Renal cortical epithelial cell (primary cell): ENCODE measurements around the gene TOMM20L. TPM values are rescaled to one million over a fixed set of nuclear protein-coding genes. Genes with fewer than 3 reads are reported as not detected.

ENCODE experiments used
- DNase-seq: peaks from one replicate; pipeline ENCODE4 v3.0.0-alpha.2; 2011; ENCODE audit warnings: low read depth
- total RNA-seq: library from RNA; depleted of rRNA; stranded (reverse); fragments of >200 nt; gene quantifications from 2 replicates; pipeline ENCODE4 v1.2.3, GENCODE V29; 2014

Gene TOMM20L
- total RNA-seq, 1 donor from 2014 or later, result not detected

DNA sequence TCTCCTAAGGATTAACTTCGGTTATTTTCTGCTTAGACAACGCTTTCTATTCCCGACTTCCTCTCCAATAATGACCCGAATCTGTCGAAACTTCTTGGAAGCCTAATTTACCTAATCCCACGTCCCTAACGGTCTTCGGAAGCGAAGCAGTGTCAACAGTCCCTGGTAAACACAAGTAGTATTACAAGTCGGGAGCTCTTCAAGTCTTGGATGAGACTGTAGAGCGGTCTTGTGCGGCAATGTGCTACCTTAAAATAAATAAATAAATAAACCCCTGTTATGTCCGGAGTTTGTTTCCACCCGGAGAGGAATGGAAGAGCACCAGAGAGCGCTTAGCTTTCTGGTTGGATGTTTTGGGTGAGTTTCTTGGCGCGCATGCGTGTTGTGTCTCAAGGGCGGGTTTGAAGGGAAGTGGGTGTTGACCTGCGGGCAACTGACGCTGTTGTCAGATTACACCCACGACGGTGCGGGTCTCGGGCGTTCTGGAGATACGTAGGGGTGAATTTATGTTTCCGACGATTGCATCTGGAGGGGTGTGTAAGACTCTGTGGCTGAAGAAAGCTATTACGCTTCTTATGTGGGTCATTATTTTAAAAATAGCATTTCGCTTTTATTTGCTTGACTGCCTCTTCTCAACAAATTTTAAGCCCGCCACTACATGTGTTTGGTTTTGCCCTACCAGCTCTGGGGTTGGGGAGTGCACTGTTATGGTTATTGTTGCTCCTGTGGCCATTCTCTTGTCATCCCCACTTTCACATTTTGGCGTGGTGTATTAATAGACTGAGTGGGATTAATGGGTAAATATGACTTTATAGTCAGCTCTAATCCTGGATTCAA is 31.8 kb downstream of the TOMM20L start, which contains the start of the genes KIAA0586 and TIMM9:
KIAA0586 (plus strand) TSS at position 439 of the 837 bp plus-strand sequence. CDS start 546 bp downstream, outside the sequence.
TIMM9 (minus strand) TSS at position 251 of the 837 bp plus-strand sequence. CDS start 15,586 bp downstream, outside the sequence.
- DNase-seq, result peak; percentile 97

DNA sequence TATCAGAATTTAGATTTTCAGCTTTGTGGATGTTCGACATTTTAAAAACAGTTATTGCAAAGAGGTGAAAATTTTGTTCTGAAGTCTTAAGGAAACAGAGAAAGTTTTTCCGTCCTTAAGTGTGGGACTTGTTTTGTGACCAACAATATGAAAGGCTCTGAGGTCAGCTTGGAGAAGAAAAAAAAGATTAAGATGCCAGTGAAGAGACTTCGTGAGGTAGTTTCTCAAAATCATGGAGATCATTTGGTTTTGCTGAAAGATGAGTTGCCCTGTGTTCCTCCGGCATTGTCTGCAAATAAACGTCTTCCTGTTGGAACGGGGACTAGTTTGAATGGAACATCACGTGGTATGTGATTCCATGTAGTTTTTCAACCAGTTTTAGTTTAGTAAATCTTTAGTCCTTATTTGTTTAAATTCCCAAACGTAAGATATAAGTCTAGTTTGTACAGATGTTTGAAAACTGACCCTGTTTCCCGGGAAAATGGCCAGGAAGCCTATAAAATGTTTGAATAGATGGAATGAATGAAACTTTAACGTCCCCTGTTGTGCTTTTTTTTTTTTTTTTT is 32.5 kb downstream of the TOMM20L start:
- peak; percentile 65 for DNase-seq

DNA sequence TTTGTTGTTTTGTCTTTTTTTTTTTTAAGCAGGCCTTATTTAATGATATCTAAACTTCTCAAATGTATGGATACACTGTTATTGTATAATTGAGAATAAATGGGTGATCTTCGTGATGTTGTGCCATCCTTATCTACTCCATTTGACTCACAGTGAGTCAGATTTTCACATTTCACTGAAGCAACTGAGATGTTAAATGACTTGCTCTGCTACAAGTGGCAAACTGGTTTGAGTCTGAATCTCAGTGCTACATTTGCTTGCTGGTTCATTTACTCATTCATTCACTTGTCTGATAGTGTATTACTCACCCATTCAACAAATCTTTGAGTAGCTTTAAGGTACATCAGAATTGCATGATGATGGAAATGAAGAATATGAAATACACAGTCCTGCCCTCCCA is 34.4 kb downstream of the TOMM20L start:
- DNase-seq, result peak; percentile 68

DNA sequence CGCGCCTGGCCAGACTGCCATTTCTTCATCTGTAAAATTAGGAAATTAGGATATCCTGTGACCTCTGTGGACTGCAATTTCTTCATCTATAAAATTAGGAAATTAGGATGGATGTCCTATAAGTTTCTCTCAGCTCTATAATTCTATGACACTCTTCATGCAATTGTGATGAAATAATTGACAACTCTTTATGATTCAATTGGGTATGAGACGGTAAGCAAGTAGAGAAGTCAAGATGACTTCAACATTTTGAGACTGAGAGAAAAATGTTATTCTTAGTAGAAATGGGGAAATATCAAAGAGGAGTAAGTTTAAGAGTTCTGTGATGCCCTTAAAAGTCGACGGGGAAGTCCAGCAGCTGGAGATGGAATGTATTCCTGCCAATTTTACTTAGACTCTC is 43.7 kb downstream of the TOMM20L start:
- DNase-seq, result no peak

DNA sequence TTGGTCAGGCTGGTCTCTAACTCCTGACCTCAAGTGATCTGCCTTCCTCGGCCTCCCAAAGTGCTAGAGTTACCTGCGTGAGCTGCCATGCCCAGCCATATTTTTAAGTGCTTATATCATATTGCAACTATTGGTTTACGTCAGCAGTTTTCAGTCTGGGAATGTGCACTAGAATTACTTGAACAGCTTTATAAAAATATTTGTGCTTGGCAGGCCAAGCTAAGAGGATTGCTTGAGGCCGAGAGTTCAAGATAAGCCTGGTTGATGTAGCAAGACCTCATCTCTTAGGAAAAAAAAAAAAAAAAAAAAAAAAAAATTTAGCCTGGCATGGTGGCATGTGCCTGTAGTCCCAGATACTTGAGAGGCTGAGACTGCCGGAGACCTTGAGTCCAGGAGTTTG is 48.9 kb downstream of the TOMM20L start:
- DNase-seq, result no peak

DNA sequence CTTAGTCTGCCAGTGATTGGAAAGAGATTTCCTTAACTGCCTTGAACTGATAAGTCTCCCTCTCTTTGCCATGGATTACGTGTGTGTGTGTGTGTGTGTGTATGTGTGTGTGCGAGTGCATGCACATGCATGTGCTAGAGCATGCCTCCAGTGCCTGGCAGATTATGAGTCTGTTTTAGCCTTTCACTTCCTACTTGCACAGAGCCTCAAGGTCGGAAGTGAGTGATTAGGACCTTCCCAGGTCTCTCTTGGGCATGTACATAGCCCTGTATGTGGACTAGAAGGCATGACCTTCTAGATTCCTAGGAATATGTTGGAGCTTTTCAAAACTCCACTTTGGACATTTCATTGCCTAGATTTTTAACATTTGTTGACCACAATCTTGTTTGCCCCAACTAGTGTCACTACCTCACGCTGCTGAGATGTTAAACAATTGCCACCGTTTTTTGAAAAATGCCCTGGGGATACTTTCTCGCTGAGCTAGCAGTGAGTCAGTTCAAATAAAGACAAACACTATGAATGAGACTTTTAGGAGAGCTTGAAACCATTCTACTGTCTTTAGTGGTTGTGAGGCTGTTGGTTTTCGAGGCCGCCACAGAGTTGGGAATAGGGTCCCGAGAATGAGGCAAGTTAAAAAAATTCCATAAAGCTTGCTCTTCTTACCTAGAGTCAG is 60.0 kb downstream of the TOMM20L start:
- DNase-seq, result peak; percentile 82

Other genes starting within 250 kb of the TOMM20L start
- 8.0 and 16.2 TPM in 2 replicates for gene ARMH4, start 243.7 kb upstream of the TOMM20L start, total RNA-seq
- 74.3 and 85.4 TPM in 2 replicates for gene ACTR10, start 195.8 kb upstream of the TOMM20L start, total RNA-seq
- 136 and 142 TPM in 2 replicates for gene PSMA3, start 151.1 kb upstream of the TOMM20L start, total RNA-seq
- gene ARID4A, start 97.4 kb upstream of the TOMM20L start, total RNA-seq, result 6.4 and 18.6 TPM in 2 replicates
- 12.2 and 25.7 TPM in 2 replicates for gene TIMM9, start 31.6 kb downstream of the TOMM20L start, total RNA-seq
- gene KIAA0586, start 31.8 kb downstream of the TOMM20L start, total RNA-seq, result 20.8 and 21.1 TPM in 2 replicates
- 6.9 and 15.5 TPM in 2 replicates for gene DACT1, start 242.0 kb downstream of the TOMM20L start, total RNA-seq